ENCODE measurements around the gene PZP.

GRCh38 chr12:9120487-9121184 is 87.6 kb downstream of the PZP start:
- TF ChIP-seq POLR2AphosphoS5 (IDR thresholded peaks at IDR 0.05; ENCODE audit: low read depth) (no peak), CTCF (IDR thresholded peaks at IDR 0.05; ENCODE audit: insufficient read depth, low read length) (no peak)
